ENCODE results near the gene SPATS1.

DNA sequence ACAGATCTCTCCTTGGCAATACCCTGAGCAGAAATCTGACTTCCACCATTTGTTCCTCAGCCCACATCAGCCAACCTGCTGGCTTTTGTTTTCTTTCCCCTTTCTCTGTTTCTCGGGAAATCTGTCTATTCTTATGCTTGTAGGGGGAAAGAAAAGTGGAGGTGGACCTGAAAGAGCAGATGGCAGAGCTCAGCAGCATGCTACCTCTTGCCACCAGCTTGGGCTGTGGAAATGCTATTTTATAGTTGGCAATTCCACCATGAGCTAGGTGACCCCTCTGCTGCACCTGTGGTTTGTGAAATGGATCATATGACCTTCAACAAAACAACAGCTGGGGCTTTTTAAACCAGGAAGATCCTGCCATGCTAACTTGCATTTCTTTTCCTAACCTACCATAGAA, 6.8 kb upstream of the SPATS1 start:
- TF ChIP-seq CTCF (IDR thresholded peaks at IDR 0.05) (no peak), POLR2A (IDR thresholded peaks at IDR 0.05) (no peak), EP300 (IDR thresholded peaks at IDR 0.05) (no peak)

Data from suprapubic skin (tissue), 3 donors.